IMR-90 (cell line): ENCODE data around the gene COL19A1. TPM values are rescaled to one million over a fixed set of nuclear protein-coding genes. Genes with fewer than 3 reads are reported as not detected.
A peak's percentile ranks its signal among the peaks of the same experiment; 100 is the strongest.

Source experiments
- ATAC-seq: fragments of 200-7000 bp; cut with Tn5 transposase; 2 replicates; pipeline ENCODE4 v1.9.1; 2020; ENCODE audit warnings: low read depth, mild to moderate bottlenecking, moderate library complexity
- BruUV-seq: library from RNA; stranded (reverse); fragments of 400-500 nt; replicated peaks from 2 replicates; lab custom pipeline; 2021; lab: Mats Ljungman, UMichigan
- CTCF ChIA-PET: fragments of 300-600 bp; formaldehyde crosslinking; extraction: SDS; loops from one replicate; lab custom pipeline; 2021; ENCODE audit warnings: antibody characterized with exemption; lab: Yijun Ruan, JAX
- POLR2A ChIA-PET: fragments of 300-600 bp; sonication (Branson Sonifier 250); formaldehyde crosslinking; loops from one replicate; lab custom pipeline; 2022; ENCODE audit warnings: antibody characterized with exemption; ENCODE audit not compliant: unreplicated experiment; lab: Charles Lee
- DNase-seq: peaks from one replicate; pipeline ENCODE4 v3.0.0; 2013
- H2AFZ ChIP-seq: replicated peaks from 2 replicates; pipeline ENCODE3; 2013; ENCODE audit warnings: low read length, mild to moderate bottlenecking; ENCODE audit not compliant: poor library complexity
- H2AK5ac ChIP-seq: 2 replicates; pipeline ENCODE4 v1.6.1; 2013; ENCODE audit warnings: low read depth, low read length, inconsistent platforms
- H2AK9ac ChIP-seq: replicated peaks from 2 replicates; pipeline ENCODE3; 2013; ENCODE audit warnings: mild to moderate bottlenecking, low read depth, low read length, moderate library complexity; ENCODE audit not compliant: poor library complexity
- H2BK120ac ChIP-seq: 2 replicates; pipeline ENCODE4 v1.6.1; 2013; ENCODE audit warnings: low read depth, low read length, inconsistent platforms
- H2BK15ac ChIP-seq: 3 replicates; pipeline ENCODE4 v1.6.1; 2013; ENCODE audit warnings: low read depth, low read length, inconsistent platforms
- H2BK20ac ChIP-seq: 2 replicates; pipeline ENCODE4 v1.6.1; 2013; ENCODE audit warnings: low read depth, mild to moderate bottlenecking, inconsistent platforms, low read length, moderate library complexity
- H2BK5ac ChIP-seq: 2 replicates; pipeline ENCODE4 v1.6.1; 2013; ENCODE audit warnings: mild to moderate bottlenecking, low read depth, low read length, inconsistent platforms; ENCODE audit not compliant: poor library complexity, severe bottlenecking
- H3K14ac ChIP-seq: replicated peaks from 2 replicates; pipeline ENCODE4 v1.6.1; 2013; ENCODE audit warnings: low read depth, low read length, inconsistent platforms
- H3K18ac ChIP-seq: 2 replicates; pipeline ENCODE4 v1.6.1; 2013; ENCODE audit warnings: low read depth, low read length, control low read depth
- H3K23ac ChIP-seq: 2 replicates; pipeline ENCODE4 v1.6.1; 2013; ENCODE audit warnings: low read depth, low read length, inconsistent platforms
- H3K27ac ChIP-seq: 2 replicates; pipeline ENCODE4 v1.5.1; 2013; ENCODE audit warnings: mild to moderate bottlenecking, control low read depth, low read length; ENCODE audit not compliant: insufficient read depth
- H3K27me3 ChIP-seq: 2 replicates; pipeline ENCODE4 v1.6.1; 2013; ENCODE audit warnings: low read length; ENCODE audit not compliant: control insufficient read depth, insufficient read depth
- H3K36me3 ChIP-seq: 2 replicates; pipeline ENCODE4 v1.6.1; 2013; ENCODE audit warnings: low read length, mixed read lengths; ENCODE audit not compliant: control insufficient read depth, insufficient read depth
- H3K4ac ChIP-seq: 2 replicates; pipeline ENCODE4 v1.6.1; 2013; ENCODE audit warnings: low read depth, low read length, inconsistent platforms
- H3K4me1 ChIP-seq: 2 replicates; pipeline ENCODE4 v1.6.1; 2013; ENCODE audit warnings: low read length, mixed read lengths; ENCODE audit not compliant: control insufficient read depth, insufficient read depth
- H3K4me2 ChIP-seq: 2 replicates; pipeline ENCODE4 v1.6.1; 2013; ENCODE audit warnings: low read depth, mild to moderate bottlenecking, control low read depth, low read length, moderate library complexity
- H3K4me3 ChIP-seq: 2 replicates; pipeline ENCODE4 v1.5.1; 2013; ENCODE audit warnings: low read depth, mild to moderate bottlenecking, control low read depth, low read length, moderate library complexity; ENCODE audit not compliant: insufficient read depth
- H3K56ac ChIP-seq: 2 replicates; pipeline ENCODE4 v1.6.1; 2013; ENCODE audit warnings: low read length, inconsistent platforms; ENCODE audit not compliant: insufficient read depth; ENCODE audit errors: extremely low read depth
- H3K79me1 ChIP-seq, 2 experiments: 2 replicates each; pipeline ENCODE4 v1.6.1; 2013; ENCODE audit warnings: low read length in 2 of 2, inconsistent platforms in 1 of 2, low read depth in 1 of 2
- H3K9ac ChIP-seq: 2 replicates; pipeline ENCODE4 v1.6.1; 2013; ENCODE audit warnings: low read depth, low read length, control low read depth
- H3K9me1 ChIP-seq: 2 replicates; pipeline ENCODE4 v1.6.1; 2013; ENCODE audit warnings: low read length, inconsistent platforms; ENCODE audit not compliant: insufficient read depth
- H3K9me3 ChIP-seq: 2 replicates; pipeline ENCODE4 v1.6.1; 2013; ENCODE audit warnings: low read length; ENCODE audit not compliant: control insufficient read depth, insufficient read depth
- H4K20me1 ChIP-seq: 2 replicates; pipeline ENCODE4 v1.6.1; 2013; ENCODE audit warnings: low read length, inconsistent platforms; ENCODE audit not compliant: insufficient read depth
- H4K5ac ChIP-seq: 2 replicates; pipeline ENCODE4 v1.6.1; 2013; ENCODE audit warnings: mild to moderate bottlenecking, low read depth, low read length, control low read depth
- H4K8ac ChIP-seq, 2 experiments: 2 replicates each; pipeline ENCODE4 v1.6.1; 2013; ENCODE audit warnings: low read depth in 2 of 2, low read length in 2 of 2, control low read depth in 1 of 2, inconsistent platforms in 1 of 2
- H4K91ac ChIP-seq: 2 replicates; pipeline ENCODE4 v1.6.1; 2013; ENCODE audit warnings: low read depth, low read length, inconsistent platforms; ENCODE audit not compliant: insufficient read depth
- BHLHE40 ChIP-seq: fragments of 150-350 bp; IDR thresholded peaks from 2 replicates; pipeline ENCODE4 v1.6.1; 2016; ENCODE audit warnings: mild to moderate bottlenecking, low read depth, low read length
- CEBPB ChIP-seq: IDR thresholded peaks from 2 replicates; pipeline ENCODE4 v1.6.1; 2012; ENCODE audit warnings: low read depth, low read length, improper control_type of control experiment
- SMC3 ChIP-seq: fragments of 150-350 bp; IDR thresholded peaks from 2 replicates; pipeline ENCODE4 v1.6.1; 2016; ENCODE audit warnings: low read depth, mild to moderate bottlenecking, antibody characterized with exemption, low read length, moderate library complexity
- WGBS, 2 experiments: methylation state at CpG; one replicate each; pipeline versions ENCODE4 v1.1.5 to v1.1.7; 2013; ENCODE audit warnings: missing lambda C conversion rate in 2 of 2; ENCODE audit not compliant: insufficient read length in 1 of 2; ENCODE audit errors: extremely low coverage in 2 of 2; 5-methylcytosine and 5-hydroxymethylcytosine counted together
- dilution Hi-C: fragments of 300-500 bp; cut with HindIII; formaldehyde crosslinking; loops from one replicate; pipeline ENCODE4 v1.14.3; 2018; ENCODE audit warnings: low sequenced_read_pairs; ENCODE audit not compliant: unreplicated experiment
- in situ Hi-C: fragments of 300-500 bp; cut with MboI; formaldehyde crosslinking; loops from 3 replicates; pipeline ENCODE4 v1.14.3; 2019; ENCODE audit warnings: low sequenced_read_pairs, inconsistent platforms, mixed read lengths
- intact Hi-C: fragments of 100-400 bp; cut with micrococcal nuclease; formaldehyde crosslinking; loops from 2 replicates; pipeline ENCODE4 v1.10.0; 2022
- polyA plus RNA-seq, 3 experiments: library from polyadenylated mRNA; depleted of rRNA; stranded (reverse); fragments of >200 nt; gene quantifications; 2 replicates each; pipeline ENCODE4 v1.2.3, GENCODE V29; 2012; ENCODE audit warnings: low replicate concordance in 1 of 3
- total RNA-seq: library from RNA; depleted of rRNA; stranded (reverse); fragments of >200 nt; gene quantifications from 2 replicates; pipeline ENCODE4 v1.2.3, GENCODE V29; 2012

Gene COL19A1
- total and polyA plus RNA-seq, 2 of the 4 experiments (the other 2 are of a cell fraction): under 0.01 TPM; not detected in 1

DNA sequence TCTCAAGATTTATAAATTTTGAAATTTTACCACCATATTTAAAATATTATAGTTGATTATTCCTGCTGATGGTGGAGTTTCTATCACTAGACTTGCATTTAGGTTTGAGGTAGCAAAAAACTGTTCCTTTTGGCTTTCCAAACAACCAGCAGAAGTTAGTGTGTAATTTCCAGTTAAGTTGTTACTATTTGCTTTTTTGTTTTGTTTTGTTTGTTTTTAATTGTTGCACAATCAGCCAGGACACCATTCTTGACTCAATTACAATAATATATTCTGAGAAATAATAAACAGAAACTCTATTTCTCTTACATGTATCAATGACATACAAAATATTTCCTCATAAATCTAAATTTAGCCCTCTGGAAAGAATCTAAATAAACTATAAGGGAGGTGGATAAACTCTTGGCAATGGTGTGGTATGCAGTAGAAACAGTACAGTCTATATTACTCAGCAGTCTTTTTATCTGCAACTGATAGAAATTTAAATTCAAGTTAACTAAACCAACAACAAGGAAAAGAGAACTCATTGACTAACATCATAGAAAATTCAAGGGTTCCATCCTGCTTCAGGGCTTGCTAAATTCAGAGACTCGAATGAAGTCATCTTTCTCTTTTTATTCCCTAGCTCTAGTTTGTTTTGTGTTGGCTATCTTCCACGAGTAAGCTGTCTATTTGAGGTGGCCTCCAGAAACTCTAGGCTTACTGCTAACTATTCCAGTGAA, 19.4 kb upstream of the COL19A1 start:
- CTCF ChIA-PET: interaction anchor here (1.1 kb wide), 1 partner anchor 14 kb away, joined by 3 read pairs; no protein-coding TSS in a partner anchor
- no CpG with 5 or more reads among the region's 2 CpGs for WGBS, 2 experiments
- intact Hi-C loops: no loop called here

More for the DNA sequence above, 19.4 kb upstream of the COL19A1 start:
- no peak for ATAC-seq
- Histone ChIP-seq H3K23ac (no peak overlapping the region), H4K8ac (no peak overlapping the region), H2AK5ac (no peak overlapping the region), H3K9ac (no peak overlapping the region), H3K27me3 (no peaks in the 10 kb centered on the region), H3K79me1 (no peaks in the 10 kb centered on the region), H4K91ac (no peak overlapping the region), H3K18ac (no peak overlapping the region), H3K9me3 (no peaks in the 10 kb centered on the region), H3K9me1 (no peaks in the 10 kb centered on the region), H3K4me1 (no peaks in the 10 kb centered on the region), H3K36me3 (no peaks in the 10 kb centered on the region), H3K4me3 (no peak overlapping the region), H2AK9ac (no peak overlapping the region), H2BK120ac (no peak overlapping the region), H2AFZ (no peak overlapping the region), H4K5ac (no peak overlapping the region), H2BK5ac (no peak overlapping the region), H3K4ac (no peak overlapping the region), H4K20me1 (no peaks in the 10 kb centered on the region), H2BK20ac (no peak overlapping the region), H3K14ac (no peak overlapping the region), H2BK15ac (no peak overlapping the region), H3K4me2 (no peak overlapping the region), H3K27ac (no peak overlapping the region), H3K56ac (no peak overlapping the region)
- dilution Hi-C loops: no loop called here
- no TSS peak for BruUV-seq
- DNase-seq: no peak
- POLR2A ChIA-PET: no interaction called here
- in situ Hi-C loops: loop anchor here (25.0 kb wide), 1 partner anchor 265 kb away; no protein-coding TSS in a partner anchor
- TF ChIP-seq CEBPB (peak; percentile 66), BHLHE40 (no peak), SMC3 (no peak)
